Cortex of kidney (tissue), 1 donor: ENCODE results near the gene NFAT5.

Experiments
- DNase-seq: peaks from one replicate; lab custom pipeline; 2025; lab: John Stamatoyannopoulos, UW

Gene NFAT5

DNA sequence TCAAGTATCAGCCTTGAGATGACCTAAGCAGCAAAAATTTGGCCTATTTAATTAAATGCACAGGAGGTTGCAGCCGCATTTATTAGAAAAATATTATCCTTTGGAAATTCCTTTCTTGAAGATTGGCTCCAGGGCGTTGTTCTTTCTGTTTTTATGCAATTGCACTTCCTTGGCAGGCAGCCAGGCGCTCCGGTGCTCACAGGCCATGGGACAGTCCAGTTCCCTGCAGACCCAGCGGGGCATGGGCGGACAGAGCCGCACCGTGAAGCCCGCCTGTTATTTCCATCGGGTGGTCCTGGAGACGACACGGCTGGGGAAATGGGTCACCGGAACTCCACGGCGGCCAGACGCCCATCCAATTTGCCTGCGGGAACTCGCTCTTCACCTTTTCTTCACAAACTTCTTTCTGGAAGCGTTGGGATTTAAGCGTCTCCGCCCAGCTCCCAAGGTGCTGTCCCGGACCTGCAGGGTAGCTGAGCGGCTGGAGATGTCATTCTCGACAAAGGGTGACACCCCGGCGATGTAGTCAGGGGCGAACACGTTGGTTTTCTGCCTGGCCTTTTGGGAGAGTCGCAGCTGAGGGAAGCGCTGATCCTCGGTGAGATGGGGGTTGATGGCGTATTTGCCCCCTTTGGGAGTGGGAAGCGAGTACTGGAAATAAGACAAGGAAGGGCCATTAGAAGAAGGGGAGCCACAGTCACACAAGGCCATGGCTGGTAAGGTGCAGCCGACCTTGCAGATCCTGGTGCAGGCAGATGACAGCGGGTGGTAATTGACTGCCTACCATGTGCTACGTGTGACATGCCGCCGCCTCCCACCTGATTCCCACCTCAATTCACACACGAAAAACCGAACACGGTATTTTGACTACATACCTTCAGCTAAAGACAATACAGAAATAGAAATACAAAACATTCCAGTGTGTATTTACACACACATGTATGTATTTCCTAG is 176.5 kb downstream of the NFAT5 start:
- DNase-seq = no peak

DNA sequence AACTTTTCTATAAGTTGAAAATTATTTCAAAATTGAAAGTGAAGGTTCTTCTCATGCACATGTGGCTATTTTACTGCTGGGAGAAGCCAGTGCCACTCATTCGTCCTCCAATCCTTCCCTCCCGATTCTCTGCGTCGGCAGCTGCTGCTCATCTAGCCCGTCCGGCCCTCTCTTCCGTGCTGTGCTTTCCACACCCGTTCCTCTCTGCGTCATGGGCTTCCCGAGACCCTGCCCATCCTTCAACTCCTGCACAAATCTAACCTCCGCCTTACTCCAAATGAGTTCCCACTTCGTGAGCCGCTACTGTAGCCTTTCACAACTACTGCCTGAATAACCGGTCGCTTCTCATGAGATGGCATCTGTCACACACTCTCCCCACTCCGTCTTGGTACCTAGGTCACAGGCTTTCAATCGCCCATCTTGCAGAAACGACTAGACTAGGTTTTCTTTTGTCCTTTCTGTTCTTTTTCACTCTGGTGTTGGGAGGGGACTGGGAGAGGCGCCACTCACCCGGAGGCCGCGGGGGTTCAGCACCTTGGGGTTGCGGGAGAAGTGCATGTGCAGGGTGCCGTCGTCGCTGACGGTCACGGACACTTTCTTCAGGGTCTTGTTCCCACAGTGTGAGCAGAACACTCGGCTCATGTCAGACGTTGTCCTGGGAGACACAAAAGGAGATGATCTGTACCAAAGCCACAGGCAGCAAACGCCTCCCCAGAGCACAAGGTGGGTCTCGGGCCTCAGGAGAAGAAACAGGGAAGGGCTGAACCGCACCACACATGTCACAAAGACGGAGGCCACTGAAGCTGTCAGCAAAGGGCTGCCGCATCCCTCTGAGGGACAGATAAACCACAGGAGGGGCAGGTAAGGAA is 178.8 kb downstream of the NFAT5 start:
- no peak for DNase-seq

DNA sequence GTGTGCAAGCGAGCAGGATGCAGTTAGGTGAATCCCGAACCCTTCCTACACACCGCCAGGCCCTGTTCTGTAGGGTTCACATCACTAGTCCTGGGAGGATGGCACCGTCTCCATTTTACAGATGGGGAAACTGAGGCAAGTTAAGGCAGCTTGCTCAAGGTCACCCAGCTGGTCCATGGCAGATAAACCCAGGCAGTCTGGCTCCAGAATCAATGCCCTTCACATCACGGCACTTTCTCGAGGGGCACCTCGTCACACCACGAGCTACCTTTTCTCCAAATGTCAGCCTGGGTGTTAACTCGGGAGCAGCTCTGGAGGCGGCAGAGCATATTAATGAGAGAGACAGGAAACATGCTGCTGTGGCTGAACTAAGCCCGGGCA is 179.5 kb downstream of the NFAT5 start:
- no peak for DNase-seq

DNA sequence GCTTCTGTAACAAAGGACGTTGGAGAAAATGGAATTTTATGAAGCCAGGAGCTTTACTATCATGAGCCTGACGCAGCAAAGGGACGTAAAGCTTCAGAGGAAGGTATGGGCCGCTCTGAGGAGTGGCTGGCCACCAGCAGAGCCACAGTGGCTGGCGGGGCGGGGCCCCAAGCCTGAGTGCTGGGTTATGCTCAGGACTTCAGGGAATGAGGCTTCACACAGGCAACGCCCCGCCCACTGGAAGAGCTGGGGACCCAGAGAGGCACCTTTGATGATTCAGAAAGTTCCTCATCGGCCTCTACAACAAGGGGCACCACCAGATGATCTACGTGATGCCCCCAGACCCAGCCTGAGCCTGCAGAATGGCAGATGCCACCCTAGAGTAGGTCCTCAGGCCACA is 180.2 kb downstream of the NFAT5 start:
- no peak for DNase-seq

DNA sequence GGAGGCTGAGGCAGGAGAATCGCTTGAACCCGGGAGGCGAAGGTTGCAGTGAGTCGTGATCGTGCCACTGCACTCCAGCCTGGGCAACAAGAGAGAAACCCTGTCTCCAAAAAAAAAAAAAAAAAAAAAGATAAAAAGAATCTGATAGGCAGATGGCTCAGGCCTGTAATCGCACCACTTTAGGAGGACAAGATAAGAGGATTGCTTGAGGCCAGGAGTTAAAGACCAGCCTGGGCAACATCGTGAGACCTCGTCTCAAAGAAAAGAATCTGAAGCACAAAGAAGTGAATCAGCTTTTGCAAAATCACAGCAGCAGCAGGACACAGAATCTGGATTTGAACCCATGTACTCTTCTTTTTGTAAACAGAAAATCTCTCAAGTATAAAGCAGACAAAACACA is 181.3 kb downstream of the NFAT5 start:
- DNase-seq = no peak

DNA sequence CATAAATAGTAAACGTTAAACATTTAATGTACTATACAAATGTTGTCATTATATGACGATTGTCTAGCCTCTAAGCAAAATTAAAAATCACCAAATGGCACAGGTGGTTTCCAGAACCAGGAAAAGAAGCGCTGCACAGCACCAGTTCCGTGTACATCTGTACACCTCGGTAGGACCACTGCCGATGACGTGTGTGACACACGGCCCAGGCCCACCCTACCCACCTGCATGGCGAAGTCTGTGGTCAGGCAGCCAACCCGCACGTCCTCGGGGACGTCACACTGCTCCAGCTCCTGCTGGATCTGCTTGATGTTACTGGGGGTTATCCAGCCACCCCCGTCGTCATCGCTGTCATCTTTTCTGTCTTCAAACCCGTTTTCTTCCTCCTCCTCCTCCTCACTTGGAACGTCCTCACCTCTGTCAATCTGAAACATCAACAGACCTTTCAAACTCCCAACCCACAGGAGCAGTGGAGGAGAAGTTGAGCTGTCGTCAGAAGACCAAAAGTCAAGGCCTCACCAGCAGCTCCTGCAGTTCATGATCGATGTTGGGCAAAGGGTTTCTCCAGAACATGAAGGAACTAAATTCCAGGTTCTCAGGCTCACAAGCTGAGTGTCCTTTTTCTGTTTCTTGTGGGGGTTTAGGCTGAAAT is 183.1 kb downstream of the NFAT5 start:
- no peak for DNase-seq

DNA sequence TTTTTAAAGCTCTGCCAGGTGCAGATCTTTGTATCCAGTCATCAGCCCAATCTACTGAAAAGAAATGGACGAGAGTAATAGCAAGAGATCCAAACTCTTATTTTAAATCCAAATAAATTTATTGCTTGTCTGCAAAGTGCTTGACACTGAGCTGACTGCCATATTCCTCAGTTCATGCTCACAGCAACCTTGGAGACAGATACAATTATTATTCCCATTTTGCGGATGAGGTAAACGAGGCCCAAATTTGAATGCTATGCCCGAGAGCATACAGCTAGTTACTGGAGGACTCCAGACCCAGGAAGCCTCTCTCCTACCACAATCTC is 188.3 kb downstream of the NFAT5 start:
- no peak for DNase-seq
